Stimulated activated CD8-positive, alpha-beta memory T cell treated with anti-CD3 and anti-CD28 coated beads, Interleukin-7, amount 100 ng/mL, for 1 hour (primary cell): ENCODE data around the gene THRB.

Experiments used
- DNase-seq, 2 donors: peaks; one replicate each; pipeline ENCODE4 v3.0.0-alpha.2; 2020; ENCODE audit warnings: low read depth in 2 of 2

THRB gene

GRCh38 chr3:24145481-24145880 lies 349.2 kb downstream of the THRB start:
- DNase-seq = no peak

- DNase-seq = no peak
These were observed 352.5 kb downstream of the THRB start for GRCh38 chr3:24142127-24142526.

- DNase-seq = no peak
These were observed 353.1 kb downstream of the THRB start for GRCh38 chr3:24141548-24141947.

GRCh38 chr3:24139463-24140412 lies 354.9 kb downstream of the THRB start:
- no peak for DNase-seq

- DNase-seq = no peak
These were observed 355.8 kb downstream of the THRB start for GRCh38 chr3:24138876-24139256.

GRCh38 chr3:24137958-24138875 lies 356.4 kb downstream of the THRB start:
- DNase-seq = no peak

GRCh38 chr3:24137334-24137733 lies 357.3 kb downstream of the THRB start:
- no peak for DNase-seq

- no peak for DNase-seq
These were observed 357.9 kb downstream of the THRB start for GRCh38 chr3:24136624-24137310.

GRCh38 chr3:24135280-24135679 lies 359.4 kb downstream of the THRB start:
- no peak for DNase-seq

- no peak for DNase-seq
These were observed 360.7 kb downstream of the THRB start for GRCh38 chr3:24133942-24134341.

- no peak for DNase-seq
These were observed 361.2 kb downstream of the THRB start for GRCh38 chr3:24133436-24133835.

- no peak for DNase-seq
These were observed 365.1 kb downstream of the THRB start for GRCh38 chr3:24129549-24129948.

GRCh38 chr3:24128199-24129005 lies 366.2 kb downstream of the THRB start:
- no peak for DNase-seq

GRCh38 chr3:24123596-24123995 lies 371.1 kb downstream of the THRB start:
- DNase-seq = no peak

GRCh38 chr3:24120434-24120833 lies 374.2 kb downstream of the THRB start:
- DNase-seq = no peak

- no peak for DNase-seq
These were observed 375.3 kb downstream of the THRB start for GRCh38 chr3:24119321-24119751.

GRCh38 chr3:24117508-24117907 lies 377.1 kb downstream of the THRB start:
- DNase-seq = no peak

GRCh38 chr3:24111711-24112110 lies 382.9 kb downstream of the THRB start:
- DNase-seq = no peak

GRCh38 chr3:24110051-24110450 lies 384.6 kb downstream of the THRB start:
- no peak for DNase-seq

GRCh38 chr3:24101676-24102168 lies 392.9 kb downstream of the THRB start:
- no peak for DNase-seq
